GM20000 (cell line): Measurements from ENCODE around the gene XPO5.
A peak's percentile ranks its signal among the peaks of the same experiment; 100 is the strongest.

Experiments
- DNase-seq: peaks from one replicate; pipeline ENCODE4 v3.0.0; 2012; ENCODE audit warnings: low spot score
- TF ChIP-seq, protein P1 (sequence below): IDR thresholded peaks from 2 replicates; pipeline ENCODE4 v1.5.1; 2012; ENCODE audit warnings: mild to moderate bottlenecking, control low read depth; ENCODE audit errors: extremely low read depth, missing control alignments

XPO5 gene

GRCh38 chr6:43506667-43507471 lies 69.0 kb downstream of the XPO5 start:
- peak; percentile 90 for DNase-seq
- TF ChIP-seq, protein P1, sequence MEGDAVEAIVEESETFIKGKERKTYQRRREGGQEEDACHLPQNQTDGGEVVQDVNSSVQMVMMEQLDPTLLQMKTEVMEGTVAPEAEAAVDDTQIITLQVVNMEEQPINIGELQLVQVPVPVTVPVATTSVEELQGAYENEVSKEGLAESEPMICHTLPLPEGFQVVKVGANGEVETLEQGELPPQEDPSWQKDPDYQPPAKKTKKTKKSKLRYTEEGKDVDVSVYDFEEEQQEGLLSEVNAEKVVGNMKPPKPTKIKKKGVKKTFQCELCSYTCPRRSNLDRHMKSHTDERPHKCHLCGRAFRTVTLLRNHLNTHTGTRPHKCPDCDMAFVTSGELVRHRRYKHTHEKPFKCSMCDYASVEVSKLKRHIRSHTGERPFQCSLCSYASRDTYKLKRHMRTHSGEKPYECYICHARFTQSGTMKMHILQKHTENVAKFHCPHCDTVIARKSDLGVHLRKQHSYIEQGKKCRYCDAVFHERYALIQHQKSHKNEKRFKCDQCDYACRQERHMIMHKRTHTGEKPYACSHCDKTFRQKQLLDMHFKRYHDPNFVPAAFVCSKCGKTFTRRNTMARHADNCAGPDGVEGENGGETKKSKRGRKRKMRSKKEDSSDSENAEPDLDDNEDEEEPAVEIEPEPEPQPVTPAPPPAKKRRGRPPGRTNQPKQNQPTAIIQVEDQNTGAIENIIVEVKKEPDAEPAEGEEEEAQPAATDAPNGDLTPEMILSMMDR = peak; percentile 85

DNA sequence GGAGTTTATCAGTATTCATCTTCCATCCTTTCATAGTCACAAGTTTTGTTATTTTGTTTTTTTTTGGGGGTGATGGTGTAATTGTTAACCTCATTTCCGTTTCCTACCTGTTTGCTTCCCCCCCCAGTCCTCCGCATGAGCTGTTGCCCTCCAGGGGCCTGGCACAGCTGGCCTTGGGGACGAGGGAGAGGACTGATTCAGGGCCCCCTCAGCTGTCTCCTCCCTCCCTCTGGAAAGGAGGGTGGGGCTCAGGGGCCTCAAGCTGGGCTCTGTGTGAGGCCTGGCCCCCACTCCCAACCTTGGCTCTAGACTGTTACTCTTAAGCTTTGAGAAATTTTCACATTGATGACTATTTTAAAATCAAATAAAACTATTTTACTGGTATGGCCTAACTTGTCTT lies 69.7 kb downstream of the XPO5 start:
- DNase-seq = no peak
- TF ChIP-seq, protein P1 = no peak

DNA sequence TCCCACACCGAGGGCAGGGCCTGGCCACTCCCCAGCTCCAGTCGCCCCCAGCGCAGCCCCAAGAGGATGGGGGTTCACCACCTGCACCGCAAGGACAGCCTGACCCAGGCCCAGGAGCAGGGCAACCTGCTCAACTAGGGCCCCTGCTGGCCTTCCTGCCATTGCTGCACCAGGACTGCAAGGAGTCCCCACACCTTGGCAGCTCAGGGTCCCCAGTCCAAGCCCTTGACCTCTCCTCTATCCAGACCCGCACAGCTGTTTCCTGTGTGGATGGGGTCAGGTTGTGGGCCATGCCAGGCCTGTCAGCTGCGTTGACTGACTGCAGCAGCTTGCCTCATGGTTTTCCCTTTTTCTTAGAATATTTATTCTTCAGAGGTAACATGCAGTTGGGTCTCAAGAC lies 70.1 kb downstream of the XPO5 start:
- TF ChIP-seq, protein P1 = no peak
- DNase-seq = no peak

GRCh38 chr6:43504756-43505593 lies 70.9 kb downstream of the XPO5 start:
- TF ChIP-seq, protein P1 = no peak
- DNase-seq = no peak

DNA sequence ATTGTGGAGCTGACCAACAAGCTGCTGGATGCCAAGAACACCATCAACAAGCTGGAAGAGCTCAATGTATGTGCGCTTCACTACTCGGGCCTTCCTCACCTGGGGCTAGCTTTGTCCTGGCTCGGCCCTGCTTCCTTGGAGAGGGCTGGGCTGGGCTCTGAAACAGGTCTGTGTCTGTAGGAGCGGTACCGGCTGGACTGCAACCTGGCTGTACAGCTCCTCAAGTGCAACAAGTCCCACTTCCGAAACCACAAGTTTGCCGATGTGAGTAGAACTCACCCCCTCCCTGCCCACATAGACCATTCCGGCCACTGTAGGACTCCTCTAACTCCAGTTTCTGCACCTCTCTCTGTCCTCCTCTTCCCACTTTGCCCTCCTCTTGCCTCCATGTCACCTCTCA lies 72.4 kb downstream of the XPO5 start:
- no peak for DNase-seq
- TF ChIP-seq, protein P1 = no peak

GRCh38 chr6:43502666-43503065 lies 73.2 kb downstream of the XPO5 start:
- TF ChIP-seq, protein P1 = no peak
- no peak for DNase-seq

DNA sequence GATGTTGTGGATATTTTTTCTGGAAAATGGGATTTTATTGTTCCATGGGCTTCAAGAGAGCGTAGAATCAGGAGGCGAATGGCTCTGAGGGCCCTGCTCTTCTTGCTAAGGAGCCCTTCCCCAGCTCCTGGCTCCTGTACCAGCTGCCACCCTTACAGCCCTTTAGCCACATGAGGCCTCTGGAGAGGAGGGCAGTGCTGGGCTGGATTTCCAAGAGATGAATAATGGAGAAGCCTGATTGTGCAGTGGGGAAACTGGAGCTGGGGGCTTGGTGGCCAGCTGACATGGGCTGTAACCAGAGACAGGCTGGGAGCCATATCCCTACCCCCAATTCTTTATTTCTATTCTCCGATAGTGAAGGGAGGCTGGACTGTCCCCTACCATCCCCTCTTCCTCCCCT lies 74.9 kb downstream of the XPO5 start:
- no peak for DNase-seq
- TF ChIP-seq, protein P1 = no peak
